UCSD-AML1 (cell line): ENCODE measurements around the gene CEPT1.
"Not testable (repeated sequence)": the region's sequence is repeated elsewhere in the genome, so short reads cannot be mapped to it uniquely, and the experiment has no call there.

Experiments
- DNase-seq: peaks from one replicate; lab custom pipeline; 2025; ENCODE audit not compliant: unreplicated experiment; lab: John Stamatoyannopoulos, UW

CEPT1 gene

DNA sequence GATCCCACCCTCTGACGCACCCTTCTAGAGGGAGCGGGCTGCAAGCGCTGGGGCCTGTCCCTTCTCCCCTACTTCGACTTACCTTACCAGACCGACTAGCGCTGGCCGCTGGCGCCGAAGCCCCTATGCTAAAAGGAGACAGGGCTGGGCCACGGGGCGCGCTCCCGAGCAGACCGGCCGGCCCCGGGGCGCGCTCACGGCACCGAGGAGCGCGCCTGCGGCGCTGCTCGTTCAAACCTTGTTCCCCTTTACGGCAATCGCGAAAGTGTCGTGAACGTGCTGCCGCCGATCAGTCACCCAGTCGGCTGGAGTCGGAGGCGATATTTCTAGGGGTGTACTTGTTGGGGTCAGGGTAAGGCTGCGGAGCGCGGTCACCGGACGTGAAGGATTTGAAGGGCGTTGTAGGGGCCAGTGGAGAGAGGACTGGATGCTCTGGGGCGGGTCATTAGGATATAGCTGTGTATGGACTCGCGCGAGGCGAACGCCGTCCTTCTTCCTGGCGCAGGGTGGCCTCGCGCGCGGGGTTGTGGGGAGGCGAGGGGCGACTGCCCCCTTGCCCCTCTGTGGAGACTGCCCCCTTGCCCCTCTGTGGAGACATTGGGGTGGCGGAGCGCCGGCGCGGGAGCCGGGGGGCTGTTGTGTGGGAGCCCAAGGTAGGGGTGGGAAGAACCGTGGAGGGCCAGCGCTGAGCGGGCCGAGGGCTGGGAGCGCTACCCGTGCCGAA lies at the start of gene CEPT1, which contains the start of gene DRAM2:
TSS of gene CEPT1 (plus strand) at position 268 of the 724 bp plus-strand sequence. CDS start 7,492 bp downstream, outside the sequence.
TSS of gene DRAM2 (minus strand) at position 138 of the 724 bp plus-strand sequence. CDS start 8,539 bp downstream, outside the sequence.
- peak; percentile 91 for DNase-seq

DNA sequence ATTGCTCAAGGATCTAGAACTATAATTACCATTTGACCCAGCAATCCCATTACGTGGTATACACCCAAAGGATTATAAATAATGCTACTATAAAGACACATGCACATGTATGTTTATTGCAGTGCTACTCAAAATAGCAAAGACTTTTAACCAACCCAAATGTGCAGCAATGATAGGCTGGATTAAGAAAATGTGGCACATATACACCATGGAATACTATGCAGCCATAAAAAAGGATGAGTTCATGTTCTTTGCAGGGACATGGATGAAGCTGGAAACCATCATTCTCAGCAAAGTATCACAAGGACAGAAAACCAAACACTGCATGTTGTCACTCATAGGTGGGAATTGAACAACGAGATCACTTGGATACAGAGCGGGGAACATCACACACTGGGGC lies 44.6 kb upstream of the CEPT1 start:
- not testable (repeated sequence) for DNase-seq

DNA sequence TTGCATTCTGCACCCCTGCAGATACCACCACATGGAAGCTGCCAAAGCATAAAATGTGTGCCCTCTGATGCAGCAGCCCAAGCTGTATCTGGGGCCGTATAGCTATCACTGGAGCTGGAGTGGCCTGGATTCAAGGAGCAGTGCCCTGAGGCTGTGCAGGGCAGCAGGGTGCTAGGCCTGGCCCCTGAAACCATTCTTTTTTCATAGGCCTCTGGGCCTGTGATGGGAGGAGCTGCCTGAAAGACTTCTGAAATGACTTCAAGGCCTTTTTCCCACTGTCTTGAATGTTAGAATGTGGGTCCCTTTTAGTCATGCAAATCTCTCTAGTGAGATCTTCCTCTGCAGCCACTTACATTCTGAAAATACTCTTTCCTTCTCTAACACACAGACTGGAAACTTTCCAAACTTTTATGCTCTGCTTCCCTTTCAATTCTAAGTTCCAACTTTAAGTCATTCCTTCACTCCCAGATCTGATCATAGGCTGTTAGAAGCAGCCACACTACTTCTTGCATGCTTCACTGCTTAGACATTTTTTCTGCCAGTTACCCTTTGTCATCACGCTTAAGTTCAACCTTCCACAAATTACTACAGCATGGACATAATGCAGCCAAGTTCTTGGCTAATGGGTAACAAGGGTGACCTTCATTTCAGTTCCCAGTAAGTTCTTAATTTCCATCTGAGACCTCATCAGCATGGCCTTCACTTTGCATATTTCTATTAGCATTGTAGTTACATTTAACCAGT lies 42.5 kb upstream of the CEPT1 start:
- DNase-seq, result no peak

DNA sequence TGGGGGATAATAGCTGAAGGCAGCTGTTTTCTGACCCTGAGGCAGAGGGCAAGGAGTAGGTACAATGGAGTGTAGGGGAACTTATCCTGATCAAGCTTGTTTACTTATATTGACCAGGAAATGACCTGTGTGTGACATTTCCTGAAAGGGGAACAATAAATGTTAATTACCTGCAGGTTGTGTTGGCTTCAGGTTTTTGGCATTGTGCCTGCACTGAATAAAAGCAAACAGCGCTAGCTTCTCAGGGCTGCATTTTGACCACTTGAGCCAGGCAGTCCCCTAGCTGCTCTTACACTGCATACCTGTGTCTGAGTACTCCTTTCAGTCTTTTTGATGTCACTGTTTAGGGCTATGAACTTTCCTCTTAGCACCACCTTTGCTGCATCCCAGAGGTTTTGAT lies 40.7 kb upstream of the CEPT1 start:
- no peak for DNase-seq

DNA sequence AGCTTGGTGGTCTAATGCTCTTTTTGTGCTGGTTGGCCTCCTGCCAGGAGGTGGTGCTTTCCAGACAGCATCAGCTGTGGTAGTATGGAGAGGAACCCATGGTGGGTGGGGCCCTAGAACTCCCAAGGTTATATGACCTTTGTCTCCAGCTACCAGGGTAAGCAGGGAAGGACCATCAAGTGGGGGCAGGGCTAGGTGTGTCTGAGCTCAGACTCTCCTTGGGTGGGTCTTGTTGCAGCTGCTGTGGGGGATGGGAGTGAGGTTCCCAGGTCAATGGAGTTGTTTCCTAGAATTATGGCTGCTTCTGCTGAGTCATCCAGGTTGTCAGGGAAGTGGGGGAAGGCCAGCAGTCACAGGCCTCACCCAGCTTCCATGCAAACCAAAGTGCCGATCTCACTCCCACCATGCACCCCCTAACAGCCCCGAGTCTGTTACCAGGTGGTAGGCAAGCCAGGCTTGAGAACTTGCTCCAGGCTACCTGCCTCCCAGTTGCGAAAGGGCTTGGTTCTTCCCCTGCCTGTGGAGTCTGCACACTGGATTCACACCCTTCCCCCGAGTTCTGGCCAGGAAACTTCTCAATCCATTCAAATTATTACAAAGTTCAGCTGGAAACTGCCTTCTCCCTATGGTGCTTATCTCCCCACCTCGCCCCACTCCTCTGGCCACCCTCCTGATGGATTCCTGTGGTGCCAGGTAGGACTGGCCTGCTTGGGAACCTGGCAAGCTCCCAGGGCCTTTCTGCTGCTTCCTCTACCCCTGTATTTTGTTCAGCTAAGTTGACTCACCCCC lies 38.0 kb upstream of the CEPT1 start:
- no peak for DNase-seq

DNA sequence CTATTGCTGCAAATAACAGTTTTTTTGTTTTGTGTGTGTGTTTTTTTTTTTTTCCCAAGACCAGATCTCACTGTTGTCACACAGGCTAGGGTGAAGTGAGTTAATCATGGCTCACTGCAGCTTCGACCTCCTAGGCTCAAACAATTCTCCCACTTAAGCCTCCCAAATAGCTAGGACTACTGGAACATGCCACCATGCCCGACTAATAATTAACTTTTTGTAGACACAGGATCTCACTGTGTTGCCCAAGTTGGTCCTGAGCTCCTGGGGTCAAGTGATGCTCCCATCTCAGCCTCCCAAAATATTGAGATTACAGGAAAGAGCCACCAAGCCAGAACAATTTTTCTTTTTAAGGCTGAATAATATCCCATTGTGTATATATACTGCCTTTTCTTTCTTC lies 35.0 kb upstream of the CEPT1 start:
- no peak for DNase-seq

DNA sequence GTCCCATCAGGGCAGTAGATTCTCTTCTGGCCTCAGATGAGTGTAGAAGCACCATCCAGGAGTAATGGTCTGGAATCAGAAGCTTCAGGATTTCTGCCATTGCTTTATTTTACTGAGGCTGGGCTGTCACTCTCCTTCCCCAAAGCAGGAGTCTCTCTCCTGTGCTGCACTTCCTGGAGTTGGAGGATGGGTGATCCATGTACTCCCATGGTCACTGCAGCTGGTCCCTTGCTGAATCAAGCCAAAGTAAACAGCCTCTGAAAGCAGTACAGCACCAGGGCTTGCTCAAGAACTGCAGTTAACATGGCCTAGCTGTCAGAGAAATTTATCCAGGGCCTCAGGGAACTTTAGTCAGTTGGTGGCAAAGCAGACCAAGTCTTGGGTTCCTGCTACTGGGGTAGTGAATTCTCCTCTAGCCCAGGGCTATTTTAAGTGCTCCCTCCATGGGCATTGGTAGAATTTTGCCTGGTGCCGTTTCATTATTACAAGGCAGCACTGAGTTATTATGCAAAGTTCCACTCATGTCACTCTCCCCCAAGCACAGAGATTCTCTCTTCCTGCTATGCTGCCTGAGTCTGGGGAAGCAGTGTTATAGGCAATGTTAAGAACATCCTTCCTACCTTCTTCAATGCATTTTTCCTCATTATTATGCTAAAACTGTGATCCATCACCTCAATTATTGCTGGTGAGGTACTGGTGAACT lies 29.7 kb upstream of the CEPT1 start:
- no peak for DNase-seq

DNA sequence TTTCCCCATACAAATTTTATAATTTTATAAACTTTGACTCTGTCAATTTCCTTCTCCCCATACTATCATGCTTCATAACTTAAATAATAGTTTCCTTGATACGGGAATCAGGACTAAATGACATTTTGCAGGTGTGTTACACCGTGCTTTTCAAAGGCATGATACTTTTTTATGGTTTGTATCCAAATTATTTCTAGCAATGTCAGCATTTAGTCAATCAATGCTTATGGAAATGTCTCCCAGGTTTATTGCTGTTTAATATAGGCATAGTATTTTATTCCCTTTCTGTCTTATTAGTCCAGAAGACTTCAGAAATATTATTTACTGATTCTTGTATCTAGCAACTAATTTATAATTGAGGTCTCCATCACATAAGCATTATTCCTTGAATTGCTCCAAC lies 23.5 kb upstream of the CEPT1 start:
- DNase-seq, result no peak

DNA sequence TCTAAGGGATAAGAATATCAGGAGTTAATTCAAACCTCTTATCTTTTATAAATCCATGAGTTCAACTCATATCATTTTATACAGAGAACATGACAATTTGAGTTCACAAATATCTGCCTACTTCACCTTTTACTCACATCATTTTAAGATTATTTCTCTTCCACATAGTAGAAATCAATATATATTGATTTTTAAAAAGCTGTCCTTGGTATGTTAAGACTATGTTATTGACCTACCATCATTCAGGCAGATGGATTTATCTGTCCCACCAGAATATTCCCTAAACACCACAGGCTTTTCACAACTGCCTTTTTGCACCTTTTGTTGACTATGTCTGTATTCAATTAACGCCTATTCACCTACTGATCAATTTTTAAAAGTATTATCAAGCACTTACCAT lies 13.7 kb upstream of the CEPT1 start:
- no peak for DNase-seq

DNA sequence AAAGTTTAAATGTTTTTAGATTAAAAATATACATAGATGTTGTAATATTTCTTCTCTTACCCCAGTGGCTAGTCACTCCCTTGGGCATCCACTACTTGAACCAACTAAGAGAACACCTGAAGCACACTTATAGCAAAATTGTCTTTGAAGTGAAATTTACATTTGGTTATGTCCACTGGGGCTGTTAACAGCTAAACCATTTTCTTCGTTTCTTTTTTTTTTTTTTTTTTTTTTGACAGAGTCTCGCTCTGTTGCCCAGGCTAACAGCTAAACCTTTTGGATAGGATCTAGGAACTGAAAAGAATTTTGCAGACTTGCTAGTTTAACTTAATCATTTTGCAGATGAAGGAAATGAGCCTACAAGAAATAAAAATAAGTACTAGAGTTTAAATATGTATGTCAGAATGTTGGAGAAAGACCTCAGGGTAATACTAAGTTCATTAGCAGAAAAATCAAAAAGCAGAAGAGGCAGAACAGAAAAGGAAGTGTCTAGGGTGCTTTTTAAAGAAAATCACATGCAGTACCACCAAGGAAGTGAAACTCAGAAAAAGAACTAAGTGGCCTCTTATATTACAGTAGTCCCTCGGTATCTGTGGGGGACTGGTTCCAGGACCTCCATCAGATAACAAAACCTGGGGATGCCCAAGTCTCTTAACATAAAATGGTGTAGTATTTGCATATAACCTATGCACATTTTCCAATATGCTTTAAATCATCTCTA lies 11.9 kb upstream of the CEPT1 start:
- DNase-seq, result no peak

DNA sequence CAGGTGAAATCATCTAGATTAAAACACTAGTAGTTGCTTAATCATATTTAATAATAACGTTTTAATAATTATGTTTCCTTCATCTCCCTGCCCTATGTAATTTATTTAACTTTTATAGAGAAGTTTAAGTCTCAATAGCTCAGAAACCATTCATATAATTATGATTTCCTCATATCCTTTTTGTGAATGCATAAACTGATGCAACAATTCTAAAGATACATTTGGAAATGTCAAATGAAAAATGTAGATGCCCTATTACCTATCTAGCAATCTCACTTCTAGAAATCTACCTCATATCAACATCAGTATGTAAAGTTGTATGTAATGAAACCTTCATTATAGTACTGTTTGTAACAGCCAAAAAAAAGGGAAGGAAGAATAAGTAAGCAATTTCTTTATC lies 10.6 kb upstream of the CEPT1 start:
- no peak for DNase-seq

DNA sequence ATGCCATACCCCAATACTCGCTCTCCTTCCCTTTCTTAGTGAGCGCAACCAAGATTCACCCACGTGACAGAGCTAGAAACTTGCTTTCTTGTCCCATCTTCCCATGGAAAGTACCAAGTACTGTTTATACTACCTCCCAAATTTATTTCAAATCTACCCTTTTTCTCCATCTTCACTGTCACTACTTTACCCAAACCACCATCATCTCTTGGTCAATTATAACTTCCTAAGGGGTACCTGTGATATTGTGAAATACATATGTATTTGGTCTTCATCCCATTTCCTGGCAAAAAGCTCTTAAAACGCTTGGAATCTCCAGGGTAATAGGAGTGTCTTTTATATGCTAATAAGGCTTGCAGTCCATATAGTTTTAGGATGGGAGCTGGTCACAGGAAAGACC lies 8.3 kb upstream of the CEPT1 start:
- no peak for DNase-seq

DNA sequence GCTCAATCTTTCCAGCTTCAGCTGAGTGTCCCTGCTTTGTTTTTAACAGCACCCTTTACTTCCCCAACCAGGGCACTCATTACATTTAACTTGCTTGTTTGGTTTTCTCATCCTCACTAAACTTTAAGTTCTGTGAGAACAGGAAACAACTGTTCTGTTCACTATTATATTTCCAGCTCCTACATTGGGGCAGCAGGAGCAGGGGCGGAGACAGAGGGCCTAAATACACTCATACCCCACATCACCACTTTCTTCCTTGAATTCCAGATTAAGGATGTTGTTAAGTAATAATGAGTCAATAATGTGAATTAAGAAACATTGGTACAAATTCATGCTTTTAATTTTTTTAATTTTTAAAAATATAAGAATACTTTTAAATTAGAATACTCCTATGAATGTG lies 6.2 kb upstream of the CEPT1 start:
- DNase-seq, result no peak

DNA sequence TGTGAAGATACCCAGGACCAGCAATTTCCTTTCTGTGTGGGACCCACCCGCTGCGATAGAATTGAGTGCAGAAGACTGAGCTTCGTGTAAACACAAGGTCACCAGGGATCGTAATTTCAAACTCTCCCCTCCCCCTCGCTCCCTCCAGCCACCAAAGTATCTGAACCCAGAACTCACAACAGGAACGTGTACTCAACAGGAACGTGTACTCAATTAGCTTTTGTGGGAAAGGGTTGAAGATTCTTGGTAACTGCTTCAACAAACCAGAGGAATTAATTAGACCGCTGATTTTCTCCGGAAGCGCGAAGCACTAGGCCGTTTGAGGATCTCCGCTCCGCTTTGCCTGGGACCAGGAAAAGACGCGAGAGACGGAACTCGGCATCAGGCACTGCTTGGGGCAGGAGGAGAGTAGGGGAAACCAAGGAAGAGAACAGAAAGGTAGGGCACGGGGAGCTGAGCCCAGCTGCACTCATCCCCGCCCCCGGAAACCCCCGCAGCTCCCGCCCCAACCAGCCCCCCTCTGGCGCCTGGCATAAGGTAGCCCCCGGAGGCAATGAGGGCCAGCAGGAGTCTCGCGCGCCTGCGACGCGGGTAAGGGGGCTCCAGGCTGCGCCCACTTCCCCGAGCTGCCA lies 583 bp upstream of the CEPT1 start:
- no peak for DNase-seq

DNA sequence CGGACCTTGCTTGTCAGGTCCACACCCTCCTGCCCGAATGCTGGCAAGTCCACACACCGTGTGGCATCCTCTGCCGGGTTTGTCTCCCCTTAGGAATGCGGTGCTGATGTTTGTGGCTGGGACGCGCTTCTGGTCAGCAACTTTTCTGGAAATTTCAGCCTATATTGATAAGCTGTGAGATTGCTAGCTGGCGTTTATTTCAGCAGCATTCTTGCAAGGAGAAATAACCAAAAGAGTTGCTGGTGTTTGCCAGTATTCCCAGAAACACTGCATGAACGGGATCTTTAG lies 601 bp downstream of the CEPT1 start:
- DNase-seq, result no peak

DNA sequence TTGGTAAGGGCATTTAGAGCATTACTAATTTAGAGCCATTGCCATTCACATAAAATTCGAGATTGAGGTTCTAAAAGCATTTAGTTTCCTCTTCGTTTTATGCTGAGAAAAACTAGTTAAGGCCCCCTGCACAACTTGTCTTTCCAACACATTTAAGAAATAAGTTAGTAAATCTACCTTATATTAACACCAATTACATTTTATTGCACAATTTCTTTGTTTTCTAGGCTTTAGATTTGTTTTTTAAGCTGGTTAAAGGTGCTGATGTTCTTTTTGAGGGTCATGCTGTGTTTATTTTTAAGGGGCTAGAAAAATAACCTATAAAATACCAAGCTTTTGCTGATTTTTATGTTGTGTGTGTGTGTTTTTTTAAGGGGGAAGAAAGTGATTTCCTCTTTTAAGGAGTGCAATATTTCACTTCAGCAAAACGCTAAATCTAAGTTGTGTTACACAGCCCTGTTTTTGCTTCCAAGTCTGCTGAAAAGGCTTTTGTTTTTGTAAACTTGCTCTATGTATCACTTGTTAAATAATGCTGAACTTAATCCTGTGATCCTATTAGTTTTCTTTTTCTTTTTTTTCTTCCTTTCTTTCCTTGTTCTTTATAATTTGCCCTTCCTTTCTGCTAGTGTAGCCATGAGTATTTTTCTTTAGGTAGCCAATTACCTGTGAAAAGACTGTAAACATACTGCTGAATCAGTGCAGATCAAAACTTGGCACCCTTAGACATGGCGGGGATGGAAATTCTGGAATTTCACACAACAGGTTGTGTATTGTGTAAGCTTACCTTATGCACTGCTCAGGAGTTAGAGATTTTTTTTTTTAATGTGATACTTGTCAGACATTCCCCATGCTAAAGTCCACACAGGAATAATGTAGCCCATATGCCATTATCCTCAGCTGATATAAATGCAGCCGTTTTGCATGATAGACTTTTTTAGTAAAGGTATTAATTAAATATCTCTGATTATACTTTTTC lies 1.5 kb downstream of the CEPT1 start:
- DNase-seq, result no peak

DNA sequence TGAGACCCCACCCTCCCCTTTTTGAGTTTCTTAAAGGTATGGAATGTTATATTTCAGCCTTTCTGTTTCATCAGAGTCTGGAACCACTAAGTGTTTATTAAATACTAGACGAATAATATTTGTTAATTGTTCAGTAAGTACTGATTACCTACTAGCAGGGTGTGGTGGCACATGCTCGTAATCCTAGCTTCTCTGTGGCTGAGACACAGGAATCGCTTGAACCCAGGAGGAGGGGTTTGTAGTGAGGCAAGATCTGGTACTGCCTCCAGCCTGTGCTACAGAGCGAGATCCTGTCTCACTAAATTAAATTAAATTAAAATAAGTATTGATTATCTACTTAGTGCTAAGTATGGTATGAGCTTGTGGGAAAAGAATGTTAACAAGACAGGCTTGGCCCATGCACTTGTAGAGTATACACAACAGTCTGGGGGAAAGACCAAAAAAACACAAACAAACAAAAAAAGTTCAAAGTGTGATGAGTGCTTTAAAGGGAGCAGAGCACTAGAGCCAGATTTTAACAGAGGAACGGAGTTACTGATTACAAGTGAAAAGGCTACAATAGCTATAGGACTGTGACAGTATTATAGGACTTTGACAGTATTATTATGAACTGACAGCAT lies 2.4 kb downstream of the CEPT1 start:
- no peak for DNase-seq

DNA sequence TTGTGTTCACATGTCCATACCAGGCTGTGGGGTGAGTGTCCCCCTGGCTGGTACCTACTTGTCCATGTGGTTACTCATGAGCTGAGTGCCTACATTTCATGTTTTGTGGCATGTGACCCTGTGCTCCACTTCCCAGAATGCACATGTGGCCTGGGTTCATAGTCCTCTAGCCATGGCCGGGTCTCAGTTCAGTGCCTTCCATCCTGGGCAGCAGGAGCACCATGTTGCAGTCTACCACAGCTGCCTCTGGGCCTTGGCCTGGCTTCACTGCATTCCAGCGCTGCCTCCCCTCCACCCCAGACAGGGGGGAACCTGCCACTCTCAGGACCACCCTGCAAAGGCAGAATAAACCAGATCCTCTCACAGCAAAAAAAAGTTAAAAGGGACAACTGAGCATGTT lies 5.5 kb downstream of the CEPT1 start:
- DNase-seq, result no peak
